GM23338 (cell line): ENCODE results near the gene TRAF3IP1.

Source experiments
- CREB1 ChIP-seq: fragments of 250-450 bp; sonication (Bioruptor Pico); IDR thresholded peaks from 2 replicates; pipeline ENCODE4 v1.5.0; 2020; ENCODE audit warnings: low read depth, mild to moderate bottlenecking, moderate library complexity
- CTCF ChIP-seq, 2 experiments: fragments of 200-600 bp in 1 of 2; sonication (generic) in 1 of 2; conservative IDR thresholded peaks; 2 replicates each; pipeline versions ENCODE4 v1.5.1 to v1.6.1; 2016 to 2017; ENCODE audit warnings: antibody characterized with exemption in 2 of 2, low read depth in 2 of 2, mild to moderate bottlenecking in 2 of 2, moderate library complexity in 1 of 2
- EZH2 ChIP-seq: fragments of 200-600 bp; sonication (generic); IDR thresholded peaks from one replicate; pipeline ENCODE4 v1.8.0; 2017; ENCODE audit warnings: antibody characterized with exemption, mild to moderate bottlenecking, low read depth; ENCODE audit not compliant: unreplicated experiment
- EZH2phosphoT487 ChIP-seq: fragments of 200-600 bp; sonication (generic); IDR thresholded peaks from one replicate; pipeline ENCODE4 v1.8.1; 2018; ENCODE audit warnings: antibody characterized with exemption; ENCODE audit not compliant: unreplicated experiment
- JUNB ChIP-seq: IDR thresholded peaks from one replicate; pipeline ENCODE4 v1.6.1; 2016; ENCODE audit warnings: antibody characterized with exemption; ENCODE audit not compliant: unreplicated experiment
- POLR2AphosphoS5 ChIP-seq: IDR thresholded peaks from 2 replicates; pipeline ENCODE4 v1.6.1; 2016; ENCODE audit warnings: antibody characterized with exemption, low read depth
- REST ChIP-seq: IDR thresholded peaks from one replicate; pipeline ENCODE4 v1.6.1; 2018; ENCODE audit warnings: antibody characterized with exemption; ENCODE audit not compliant: unreplicated experiment
- STAT1 ChIP-seq: IDR thresholded peaks from one replicate; pipeline ENCODE4 v1.6.1; 2016; ENCODE audit warnings: antibody characterized with exemption; ENCODE audit not compliant: unreplicated experiment
- ZNF114 ChIP-seq: fragments of 250-450 bp; sonication (Bioruptor Pico); IDR thresholded peaks from 2 replicates; pipeline ENCODE4 v1.5.0; 2020; ENCODE audit warnings: mild to moderate bottlenecking, moderate library complexity
- ZNF331 ChIP-seq: fragments of 250-450 bp; sonication (Bioruptor Pico); IDR thresholded peaks from 2 replicates; pipeline ENCODE4 v1.5.0; 2020; ENCODE audit warnings: low read depth, mild to moderate bottlenecking, moderate library complexity

- TF ChIP-seq POLR2AphosphoS5 (no peak), JUNB (no peak), CTCF (conservative IDR thresholded peaks at IDR 0.05; ENCODE audit: low read depth in 2 of 2) (no peak), ZNF114 (CRISPR knock-in tag) (no peak), REST (no peak), EZH2 (no peak), ZNF331 (CRISPR knock-in tag) (no peak), EZH2phosphoT487 (no peak), CREB1 (CRISPR knock-in tag) (no peak), STAT1 (no peak)
These were observed 77.0 kb downstream of the TRAF3IP1 start for GRCh38 chr2:238397356-238397755.
